NCI-H146 treated with DMSO at 0.1 percent for 48 hours (cell line): ENCODE measurements around the gene PPP1R8.
A peak's percentile ranks its signal among the peaks of the same experiment; 100 is the strongest.
"Not testable (repeated sequence)": the region's sequence is repeated elsewhere in the genome, so short reads cannot be mapped to it uniquely, and the experiment has no call there.

Experiments used
- DNase-seq: peaks from one replicate; lab custom pipeline; 2025; ENCODE audit not compliant: unreplicated experiment; lab: John Stamatoyannopoulos, UW

PPP1R8 gene

DNA sequence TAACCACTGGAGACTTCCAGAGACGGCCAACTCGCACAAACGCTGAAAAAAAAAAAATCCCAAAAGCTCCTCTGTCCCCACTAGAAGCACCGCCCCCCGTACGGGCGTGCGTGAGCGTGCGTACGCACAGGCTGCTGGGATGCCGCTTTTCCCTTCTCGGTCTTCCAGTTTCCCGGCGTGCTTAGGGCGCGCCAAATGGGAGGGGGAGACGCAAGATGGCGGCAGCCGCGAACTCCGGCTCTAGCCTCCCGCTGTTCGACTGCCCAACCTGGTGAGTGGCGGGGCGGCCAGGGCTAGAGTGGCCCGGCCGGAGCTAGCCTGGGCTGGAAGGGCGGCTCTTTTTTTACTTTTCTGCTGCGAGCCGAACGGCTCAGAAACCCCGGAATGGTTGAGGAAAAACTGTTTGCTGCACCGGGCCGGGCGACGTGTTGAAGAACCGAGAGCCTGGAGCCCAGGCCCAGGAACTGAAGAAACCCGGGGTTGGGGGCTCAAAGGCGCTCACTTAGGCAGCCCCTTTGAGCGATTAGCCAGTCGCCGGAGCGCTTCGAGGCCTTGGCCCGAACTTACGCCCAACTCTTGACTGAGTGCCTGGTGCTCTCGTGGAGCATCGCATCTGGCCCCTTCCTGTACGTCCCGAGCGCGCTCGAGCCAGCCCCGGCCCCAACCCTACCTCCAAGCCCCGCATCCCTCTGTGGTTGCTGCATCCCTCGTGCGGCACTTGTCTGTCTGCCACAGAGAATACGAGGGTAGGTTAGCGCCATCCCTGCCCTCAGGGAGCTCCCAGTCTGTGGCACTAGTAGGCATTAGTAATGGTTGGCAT is at the start of gene PPP1R8:
Gene PPP1R8, plus strand, starts transcription at position 162 of the 820 bp plus-strand sequence. Its CDS starts 54 bp downstream, at position 216.
- peak; percentile 89 for DNase-seq

DNA sequence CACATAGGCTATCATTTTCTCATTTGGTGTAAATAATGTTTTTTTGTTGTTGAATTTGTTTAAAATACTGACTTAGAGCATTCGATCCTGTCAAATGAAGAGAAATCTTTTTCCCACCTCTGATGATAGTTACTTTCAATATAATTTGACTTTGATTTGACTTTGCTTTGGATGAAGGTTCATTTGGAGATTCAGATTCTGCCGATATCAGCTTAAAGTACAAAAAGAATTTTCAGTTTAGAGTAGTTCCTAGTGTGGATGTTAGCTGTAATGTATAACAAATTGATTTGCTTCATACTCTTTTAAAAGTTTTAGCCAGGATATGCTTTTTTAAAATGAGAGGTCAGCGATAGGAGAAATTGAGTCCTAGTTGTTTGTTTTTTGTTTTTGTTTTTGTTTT is 47.6 kb upstream of the PPP1R8 start:
- no peak for DNase-seq

DNA sequence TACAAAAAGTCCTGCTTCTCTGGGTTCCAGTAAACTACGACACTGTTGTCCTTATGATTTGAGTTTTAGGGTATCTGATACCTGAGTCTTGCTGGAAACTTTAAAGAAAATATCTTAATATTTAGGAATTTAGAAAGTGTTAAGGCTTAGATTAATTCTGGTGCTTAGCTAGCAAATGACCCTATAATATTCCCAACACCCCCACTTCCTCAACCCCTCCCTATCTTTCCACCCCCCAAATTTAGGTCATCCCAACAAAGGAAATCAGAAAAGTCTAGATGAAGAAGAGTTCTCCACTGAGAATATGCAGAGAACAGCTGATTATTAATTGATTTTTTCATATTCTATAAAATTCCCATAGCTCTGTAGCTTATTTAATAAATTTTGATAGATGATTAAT is 45.9 kb upstream of the PPP1R8 start:
- no peak for DNase-seq

DNA sequence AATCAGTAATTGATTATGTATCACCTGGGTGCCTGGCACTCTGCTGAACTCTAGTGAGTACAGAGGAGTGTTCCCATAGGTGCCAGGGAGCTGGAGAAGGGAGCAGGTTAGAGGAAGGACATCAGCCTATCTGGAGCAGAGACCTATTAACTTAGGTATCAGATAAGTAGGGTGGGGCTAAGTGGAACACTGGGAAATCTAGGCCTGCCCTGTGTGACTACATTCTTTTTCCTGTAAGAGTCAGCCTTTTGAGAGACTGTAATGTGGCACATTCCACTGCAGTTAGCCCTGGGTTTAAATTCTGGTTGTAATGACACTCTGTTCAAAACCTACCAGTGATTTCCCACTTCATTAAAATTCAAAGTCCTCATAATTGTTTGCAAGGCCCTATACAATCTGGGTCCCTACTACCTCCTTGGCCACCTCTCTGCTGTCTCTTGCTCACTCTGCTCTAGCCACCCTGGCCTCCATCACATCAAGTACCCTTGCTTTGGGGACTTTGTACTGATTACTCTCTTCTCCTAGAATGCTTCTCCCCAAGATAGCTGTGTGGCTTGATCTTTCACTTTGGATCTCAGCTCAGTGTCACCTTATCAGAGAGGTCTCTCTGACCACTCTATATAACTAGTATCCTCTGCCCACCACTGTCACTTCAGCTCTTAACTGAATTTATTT is 44.7 kb upstream of the PPP1R8 start:
- DNase-seq, result no peak

- DNase-seq, result no peak
Observed at GRCh38 chr1:27787895-27788294, 42.7 kb upstream of the PPP1R8 start.

- no peak for DNase-seq
Observed at GRCh38 chr1:27789540-27790041, 41.0 kb upstream of the PPP1R8 start.

- not testable (repeated sequence) for DNase-seq
Observed at GRCh38 chr1:27790270-27790669, 40.3 kb upstream of the PPP1R8 start.

DNA sequence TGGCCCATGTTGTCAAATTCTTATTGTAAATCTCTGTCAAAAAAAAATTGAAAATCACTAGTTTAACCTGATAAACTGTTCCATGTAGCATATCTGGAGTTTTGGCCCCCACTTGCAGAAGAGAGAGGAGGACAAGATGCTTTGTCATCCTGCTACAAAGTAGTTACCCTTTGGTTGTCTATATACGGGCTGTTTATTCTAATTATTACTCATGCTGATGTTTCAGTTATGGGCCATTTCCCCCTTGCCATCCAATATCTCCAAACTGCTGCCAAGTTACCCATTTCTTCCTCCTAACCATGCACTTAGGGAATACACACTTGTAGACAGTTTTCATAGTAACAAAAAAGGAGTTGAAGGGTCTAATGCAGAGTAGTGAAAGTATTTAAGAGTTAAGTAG is 35.0 kb upstream of the PPP1R8 start:
- no peak for DNase-seq

GRCh38 chr1:27804791-27805190 is 25.8 kb upstream of the PPP1R8 start:
- DNase-seq, result no peak

DNA sequence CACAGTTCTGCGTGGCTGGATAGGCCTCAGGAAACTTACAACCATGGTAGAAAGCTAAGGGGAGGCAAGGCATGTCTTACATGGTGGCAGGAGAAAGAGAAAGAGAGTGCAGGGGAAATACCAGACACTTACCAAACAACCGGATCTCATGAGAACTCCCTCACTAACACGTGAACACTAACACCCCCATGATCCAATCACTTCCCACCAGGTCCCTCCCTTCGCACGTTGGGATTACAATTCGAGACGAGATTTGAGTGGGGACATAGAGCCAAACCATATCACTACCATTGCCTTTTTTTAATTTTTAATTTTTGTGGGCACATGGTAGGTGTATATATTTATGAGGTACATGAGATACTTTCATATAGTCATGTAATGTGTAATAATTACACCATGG is 23.8 kb upstream of the PPP1R8 start:
- no peak for DNase-seq

GRCh38 chr1:27807385-27807784 is 23.2 kb upstream of the PPP1R8 start:
- no peak for DNase-seq

- not testable (repeated sequence) for DNase-seq
Observed at GRCh38 chr1:27808131-27808530, 22.5 kb upstream of the PPP1R8 start.

DNA sequence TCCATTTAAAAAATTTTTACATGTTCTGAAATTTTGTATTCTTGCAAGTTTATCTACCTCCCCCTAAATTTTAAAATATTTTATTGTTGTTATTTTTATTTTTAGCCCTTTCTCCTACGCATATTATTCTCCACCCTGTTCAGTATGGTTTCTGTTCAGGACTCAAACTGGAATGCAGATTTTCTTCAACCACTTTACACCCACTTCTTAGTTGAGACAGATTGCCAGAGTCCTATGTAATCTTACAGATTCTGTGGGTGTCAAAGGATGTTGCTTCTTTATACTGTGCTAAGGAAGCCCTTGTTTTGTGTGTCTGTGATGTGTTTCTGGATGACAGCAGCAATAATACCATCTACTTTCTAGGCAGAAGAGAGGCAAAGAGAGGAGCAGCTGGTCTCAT is 20.7 kb upstream of the PPP1R8 start:
- DNase-seq, result no peak

GRCh38 chr1:27811741-27812500 is 18.7 kb upstream of the PPP1R8 start:
- DNase-seq, result no peak

DNA sequence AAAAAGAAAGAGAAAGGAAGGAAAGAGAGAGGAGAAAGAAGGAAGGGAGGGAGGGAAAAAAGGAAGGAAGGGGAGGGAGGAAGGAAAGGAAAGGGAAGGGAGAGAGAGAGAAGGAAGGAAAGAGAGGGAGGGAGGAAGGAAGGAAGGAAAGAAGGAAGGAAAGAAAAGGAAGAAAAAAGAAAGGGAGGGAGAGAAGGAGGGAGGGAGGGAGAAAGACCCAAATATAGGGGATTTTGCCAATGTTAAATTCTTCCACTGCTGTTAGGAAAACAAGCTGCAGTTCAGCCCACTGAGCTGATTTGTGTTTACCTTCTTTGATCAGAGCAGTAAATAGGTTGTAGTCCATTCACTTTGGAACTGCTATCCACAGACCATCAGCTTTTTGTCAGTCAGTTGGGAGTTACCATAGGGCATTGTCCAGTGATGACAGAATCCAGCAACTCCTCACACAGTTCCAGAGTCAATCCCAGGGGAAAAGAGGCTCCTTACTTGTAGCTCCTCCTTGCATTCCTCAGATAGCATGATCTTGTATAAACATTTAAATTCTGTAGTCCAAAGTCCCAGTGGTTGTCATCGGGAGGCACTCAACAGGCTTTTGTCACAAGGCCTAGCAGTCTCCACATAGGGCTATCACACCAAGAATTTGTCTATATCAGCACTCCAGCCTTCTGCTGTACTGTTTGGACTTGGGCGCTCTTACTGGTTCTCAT is 13.5 kb upstream of the PPP1R8 start:
- no peak for DNase-seq

- no peak for DNase-seq
Observed at GRCh38 chr1:27821761-27822315, 8.7 kb upstream of the PPP1R8 start.

GRCh38 chr1:27823784-27824183 is 6.8 kb upstream of the PPP1R8 start:
- no peak for DNase-seq

GRCh38 chr1:27824411-27824810 is 6.2 kb upstream of the PPP1R8 start:
- DNase-seq, result no peak

DNA sequence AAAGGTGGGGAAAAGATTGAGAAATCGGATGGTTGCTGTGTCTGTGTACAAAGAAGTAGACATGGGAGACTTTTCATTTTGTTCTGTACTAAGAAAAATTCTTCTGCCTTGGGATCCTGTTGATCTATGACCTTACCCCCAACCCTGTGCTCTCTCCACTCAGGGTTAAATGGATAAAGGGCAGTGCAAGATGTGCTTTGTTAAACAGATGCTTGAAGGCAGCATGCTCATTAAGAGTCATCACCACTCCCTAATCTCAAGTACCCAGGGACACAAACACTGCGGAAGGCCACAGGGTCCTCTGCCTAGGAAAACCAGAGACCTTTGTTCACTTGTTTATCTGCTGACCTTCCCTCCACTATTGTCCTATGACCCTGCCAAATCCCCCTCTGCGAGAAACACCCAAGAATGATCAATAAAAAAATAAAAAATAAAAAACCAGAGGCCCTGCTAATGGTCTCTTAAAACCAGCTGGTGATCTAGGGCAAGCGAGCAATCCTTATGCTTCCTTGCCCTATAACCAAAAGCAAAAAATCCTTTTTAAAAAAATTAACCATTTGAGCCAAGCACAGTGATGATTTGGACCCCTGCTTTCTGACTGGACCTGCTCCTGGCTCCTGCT is 1.1 kb upstream of the PPP1R8 start:
- not testable (repeated sequence) for DNase-seq
